Stimulated activated CD8-positive, alpha-beta memory T cell treated with anti-CD3 and anti-CD28 coated beads, Interleukin-4, amount 100 ng/mL, for 1 hour (primary cell): ENCODE data around the gene FOXN4.

Source experiments
- DNase-seq, 2 donors: peaks; one replicate each; pipeline ENCODE4 v3.0.0-alpha.2; 2020; ENCODE audit warnings: low read depth in 2 of 2, low spot score in 1 of 2

FOXN4 gene

DNA sequence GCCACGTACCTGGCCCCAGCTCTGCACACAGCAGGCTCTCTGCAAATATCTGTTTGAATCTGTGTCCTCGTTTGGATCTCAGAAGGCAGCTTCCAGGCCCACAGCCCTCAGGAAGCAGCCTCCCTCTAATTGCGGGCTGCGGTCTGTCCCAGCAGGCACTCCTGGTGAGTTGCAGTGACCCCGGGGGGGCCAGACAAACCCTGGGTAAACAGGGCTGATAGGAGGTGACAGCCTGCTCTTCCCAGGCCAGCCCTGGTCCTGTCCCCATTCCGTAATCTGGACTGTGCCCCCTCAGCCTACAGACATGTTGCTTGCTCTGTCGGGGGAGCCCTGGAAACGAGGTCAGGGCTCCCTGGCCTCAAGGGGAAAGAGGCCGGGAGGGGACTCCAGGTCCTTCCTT is 2.0 kb downstream of the FOXN4 start:
- no peak for DNase-seq

DNA sequence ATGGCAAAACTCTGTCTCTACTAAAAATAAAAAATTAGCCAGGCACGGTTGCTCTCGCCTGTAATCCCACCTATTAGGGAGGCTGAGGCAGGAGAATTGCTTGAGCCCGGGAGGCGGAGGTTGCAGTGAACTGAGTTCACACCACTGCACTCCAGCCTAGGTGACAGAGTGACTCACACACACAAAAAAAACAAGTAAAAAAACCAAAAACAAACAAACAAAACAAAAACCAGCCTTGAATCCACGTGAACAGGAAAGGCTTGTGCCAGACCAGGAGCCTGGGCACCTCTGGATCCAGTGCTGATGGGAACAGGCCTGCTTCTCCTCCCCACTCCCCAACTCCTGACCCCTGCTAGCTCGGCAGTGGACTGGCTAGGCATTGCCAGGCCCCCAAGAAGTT is 3.5 kb downstream of the FOXN4 start:
- no peak for DNase-seq

GRCh38 chr12:109304485-109304884 is 4.6 kb downstream of the FOXN4 start:
- no peak for DNase-seq

- no peak for DNase-seq
These were observed 6.3 kb downstream of the FOXN4 start for GRCh38 chr12:109302770-109303169.

GRCh38 chr12:109302358-109302757 is 6.7 kb downstream of the FOXN4 start:
- no peak for DNase-seq

DNA sequence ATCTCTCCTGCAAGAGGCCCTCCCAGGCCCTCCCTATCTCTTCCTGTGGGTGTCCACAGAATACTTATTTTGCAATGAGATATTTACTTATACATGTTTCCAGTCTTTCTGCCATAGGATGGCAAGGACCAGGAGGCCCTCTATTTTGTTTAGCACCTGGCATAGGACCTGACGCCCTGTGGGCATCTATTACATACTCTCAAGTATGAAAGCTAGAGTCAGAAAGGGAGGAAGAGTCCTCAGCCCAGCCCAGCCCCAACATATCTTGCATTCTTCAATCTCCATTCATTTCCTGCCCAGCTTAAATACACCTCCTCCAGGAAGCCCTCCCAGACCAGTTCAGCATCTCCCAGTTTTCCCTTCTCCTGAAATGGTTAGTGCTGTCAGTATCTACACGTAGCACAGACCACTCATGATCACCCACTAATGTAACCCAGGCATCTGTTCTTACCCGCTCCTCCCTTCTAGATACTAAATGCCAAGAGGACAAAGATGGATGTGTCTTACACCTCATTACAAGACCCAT is 7.4 kb downstream of the FOXN4 start:
- DNase-seq = no peak

- no peak for DNase-seq
These were observed 9.2 kb downstream of the FOXN4 start for GRCh38 chr12:109299849-109300248.

DNA sequence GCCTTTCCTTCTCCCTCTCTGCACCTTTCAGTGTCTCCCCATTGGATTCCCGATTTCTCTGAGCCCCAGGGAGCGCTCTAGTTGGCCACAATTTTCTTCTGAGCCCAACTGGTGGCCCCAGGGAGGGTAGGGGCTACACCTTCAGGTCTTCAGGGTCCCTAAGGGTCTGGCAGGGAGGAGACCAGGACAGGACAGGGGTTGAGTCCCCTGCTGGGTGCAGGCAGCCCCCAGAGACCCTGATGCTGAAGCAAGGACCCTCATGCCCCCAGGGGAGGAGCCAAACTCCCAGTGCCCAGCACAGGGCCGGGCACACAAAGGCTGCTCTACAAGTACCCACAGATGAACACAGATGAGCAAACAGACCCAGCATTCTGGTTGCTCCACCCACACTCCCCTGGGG is 12.7 kb downstream of the FOXN4 start:
- no peak for DNase-seq

- DNase-seq = no peak
These were observed 13.2 kb downstream of the FOXN4 start for GRCh38 chr12:109295764-109296425.

DNA sequence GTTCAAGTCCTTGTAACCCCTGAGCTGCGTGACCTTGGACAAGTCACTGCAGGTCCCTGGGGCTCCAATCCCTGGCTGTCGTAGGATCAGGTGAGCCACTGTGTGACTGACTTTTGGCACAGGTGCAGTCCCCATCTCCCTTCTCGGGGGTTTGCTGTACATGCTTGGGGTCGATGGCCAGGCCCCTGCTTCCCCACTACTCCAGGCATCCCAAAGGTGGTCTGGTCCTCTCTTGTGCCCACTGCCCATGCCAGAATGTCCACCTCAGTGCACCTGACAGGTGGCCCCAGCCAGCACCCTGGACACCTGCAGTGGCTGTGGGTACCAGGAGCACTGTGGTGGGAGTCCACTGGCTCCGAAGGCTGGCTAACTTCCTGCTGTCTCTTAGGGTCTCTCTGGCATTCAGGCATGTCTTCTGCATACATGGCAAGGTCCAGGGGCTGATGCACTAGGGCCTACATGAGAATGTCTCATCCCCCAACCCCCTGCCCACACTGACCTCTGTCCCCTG is 14.7 kb downstream of the FOXN4 start:
- no peak for DNase-seq

GRCh38 chr12:109293106-109293505 is 16.0 kb downstream of the FOXN4 start:
- no peak for DNase-seq

- DNase-seq = no peak
These were observed 16.8 kb downstream of the FOXN4 start for GRCh38 chr12:109292342-109292711.

- no peak for DNase-seq
These were observed 17.4 kb downstream of the FOXN4 start for GRCh38 chr12:109291521-109292341.

DNA sequence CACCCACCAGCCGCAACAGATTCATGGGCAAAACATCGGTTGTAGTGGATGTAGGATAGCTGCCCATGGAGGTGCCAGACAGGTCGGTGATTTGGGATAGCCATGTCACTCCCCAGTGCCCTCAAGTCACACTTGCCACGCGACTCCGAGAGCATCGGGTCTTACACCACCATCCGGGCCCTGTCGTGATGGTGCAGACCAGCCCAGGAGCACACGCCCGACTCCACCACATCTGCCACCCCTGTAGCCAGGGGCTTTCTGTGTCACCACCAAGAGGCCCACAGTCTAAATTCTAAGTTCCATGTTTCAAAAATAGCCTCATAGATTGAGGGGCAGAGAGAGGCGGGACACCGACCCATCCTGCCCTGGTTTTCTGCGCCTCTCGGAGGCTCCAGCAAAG is 18.0 kb downstream of the FOXN4 start:
- DNase-seq = no peak

GRCh38 chr12:109290061-109290460 is 19.0 kb downstream of the FOXN4 start:
- DNase-seq = no peak

DNA sequence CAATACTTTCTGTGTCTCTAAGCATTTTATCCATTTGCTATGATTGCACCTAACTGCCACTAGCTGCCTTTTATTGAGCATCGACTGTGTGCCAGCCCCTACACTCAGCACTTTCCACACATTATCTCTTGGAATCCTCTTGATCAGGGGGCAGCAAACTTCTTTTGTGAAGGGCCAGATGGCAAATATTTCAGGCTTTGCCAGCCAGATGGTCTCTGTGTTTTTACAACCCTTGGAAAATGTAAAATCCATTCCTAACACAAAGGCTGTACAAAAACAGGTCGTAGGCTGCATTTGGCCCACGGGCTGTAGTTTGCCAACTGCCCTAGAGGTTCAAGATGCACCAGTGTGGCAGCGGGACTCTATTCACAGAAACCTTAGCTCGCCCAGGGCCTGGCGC is 19.5 kb downstream of the FOXN4 start:
- DNase-seq = no peak

GRCh38 chr12:109289004-109289403 is 20.1 kb downstream of the FOXN4 start:
- no peak for DNase-seq

GRCh38 chr12:109288571-109288970 is 20.5 kb downstream of the FOXN4 start:
- no peak for DNase-seq

- no peak for DNase-seq
These were observed 21.1 kb downstream of the FOXN4 start for GRCh38 chr12:109287811-109288469.

GRCh38 chr12:109287181-109287580 is 21.9 kb downstream of the FOXN4 start:
- DNase-seq = no peak

GRCh38 chr12:109286652-109287051 is 22.4 kb downstream of the FOXN4 start:
- DNase-seq = no peak

- no peak for DNase-seq
These were observed 22.8 kb downstream of the FOXN4 start for GRCh38 chr12:109286252-109286651.
